ENCODE data around the gene FAM163B.

- no peak for TF ChIP-seq POLR2A (IDR thresholded peaks at IDR 0.05)
- TF ChIP-seq CTCF (IDR thresholded peaks at IDR 0.05), result no peak
Observed at GRCh38 chr9:133584167-133584558, 25.0 kb downstream of the FAM163B start.
